ENCODE results near the gene RPL4. TPM values are rescaled to one million over a fixed set of nuclear protein-coding genes. Genes with fewer than 3 reads are reported as not detected.
A peak's percentile ranks its signal among the peaks of the same experiment; 100 is the strongest.

Gene RPL4
- total RNA-seq, 1 experiment from 2014 or later = 2,773 TPM

- DNase-seq = no peak
- Histone ChIP-seq H3K36me3 (ENCODE audit: low read depth, low read length) (peaks cover 8% of the 10 kb centered on the region), H3K9me3 (ENCODE audit: low read length) (no peaks in the 10 kb centered on the region), H3K4me3 (ENCODE audit: low read length) (no peak overlapping the region), H3K27ac (ENCODE audit: low read length) (no peak overlapping the region), H3K4me1 (ENCODE audit: insufficient read depth, low read length) (no peaks in the 10 kb centered on the region), H3K27me3 (ENCODE audit: low read length) (no peaks in the 10 kb centered on the region), H3K79me2 (ENCODE audit: low read length) (no peaks in the 10 kb centered on the region), H2AFZ (ENCODE audit: low read length) (no peak overlapping the region), H3K9ac (ENCODE audit: low read length) (no peak overlapping the region), H3K4me2 (ENCODE audit: low read length) (no peak overlapping the region), H3K9me2 (replicated peaks; ENCODE audit: low read length) (no peaks in the 10 kb centered on the region), H4K20me1 (ENCODE audit: low read length) (no peaks in the 10 kb centered on the region), H3F3A (ENCODE audit: low read length, unreplicated experiment) (no peaks in the 10 kb centered on the region)
- POLR2A ChIA-PET (ENCODE audit: unreplicated experiment) = no interaction called here
- no peak for ATAC-seq
- CTCF ChIA-PET = no interaction called here
- intact Hi-C loops (cut with micrococcal nuclease) = no loop called here
- no peak for TF ChIP-seq EZH2 (IDR thresholded peaks at IDR 0.05; ENCODE audit: low read length, unreplicated experiment)
- no peak for TF ChIP-seq CTCF (conservative IDR thresholded peaks at IDR 0.05; ENCODE audit: low read depth, low read length)
- no peak for TF ChIP-seq EZH2phosphoT487 (IDR thresholded peaks at IDR 0.05; ENCODE audit: borderline replicate concordance, low read length)
- no TSS peak for BruUV-seq (replicated peaks)
Observed at GRCh38 chr15:66523926-66524325, 19.3 kb upstream of the RPL4 start.

GRCh38 chr15:66515901-66516322 lies 11.3 kb upstream of the RPL4 start:
- no peaks in the 10 kb centered on the region for H3K9me2 ChIP-seq (replicated peaks; ENCODE audit: low read length)
- TF ChIP-seq EZH2 (IDR thresholded peaks at IDR 0.05; ENCODE audit: low read length, unreplicated experiment) (no peak), CTCF (conservative IDR thresholded peaks at IDR 0.05; ENCODE audit: low read depth, low read length) (no peak)
- DNase-seq (peak; percentile 74), ATAC-seq (peak; percentile 90)
- no peaks in the 10 kb centered on the region for H3K27me3 ChIP-seq (ENCODE audit: low read length)
- no peak overlapping the region for H2AFZ ChIP-seq (ENCODE audit: low read length)
- H3K4me2 ChIP-seq (ENCODE audit: low read length) = peak overlapping the region; percentile 25; the same call in 1 of the 2 replicates
- no TSS peak for BruUV-seq (replicated peaks)
- intact Hi-C loops (cut with micrococcal nuclease) = no loop called here
- no peaks in the 10 kb centered on the region for H4K20me1 ChIP-seq (ENCODE audit: low read length)
- peaks cover 19% of the 10 kb centered on the region for H3K36me3 ChIP-seq (ENCODE audit: low read depth, low read length)
- ChIA-PET POLR2A (ENCODE audit: unreplicated experiment) (interaction anchor here (0.6 to 0.7 kb wide), 2 partner anchors 10 to 57 kb away, joined by 3 to 4 read pairs; no protein-coding TSS in a partner anchor), CTCF (no interaction called here)
- no peak overlapping the region for H3K9ac ChIP-seq (ENCODE audit: low read length)
- peaks cover 18% of the 10 kb centered on the region for H3K4me1 ChIP-seq (ENCODE audit: insufficient read depth, low read length)
- H3F3A ChIP-seq (ENCODE audit: low read length, unreplicated experiment) = no peaks in the 10 kb centered on the region
- no peaks in the 10 kb centered on the region for H3K79me2 ChIP-seq (ENCODE audit: low read length)
- H3K9me3 ChIP-seq (ENCODE audit: low read length) = no peaks in the 10 kb centered on the region
- no peak overlapping the region for H3K27ac ChIP-seq (ENCODE audit: low read length)
- no peak overlapping the region for H3K4me3 ChIP-seq (ENCODE audit: low read length)

- DNase-seq = no peak
Observed at GRCh38 chr15:66514586-66514985, 9.9 kb upstream of the RPL4 start.

More at GRCh38 chr15:66514586-66514985, 9.9 kb upstream of the RPL4 start:
- H3K4me3 ChIP-seq (ENCODE audit: low read length) = no peak overlapping the region
- H3K9ac ChIP-seq (ENCODE audit: low read length) = no peak overlapping the region
- H3F3A ChIP-seq (ENCODE audit: low read length, unreplicated experiment) = no peaks in the 10 kb centered on the region
- peaks cover 18% of the 10 kb centered on the region for H3K4me1 ChIP-seq (ENCODE audit: insufficient read depth, low read length)
- H3K27ac ChIP-seq (ENCODE audit: low read length) = no peak overlapping the region
- ATAC-seq = no peak
- intact Hi-C loops (cut with micrococcal nuclease) = no loop called here
- no peaks in the 10 kb centered on the region for H3K9me2 ChIP-seq (replicated peaks; ENCODE audit: low read length)
- H4K20me1 ChIP-seq (ENCODE audit: low read length) = no peaks in the 10 kb centered on the region
- ChIA-PET CTCF (no interaction called here), POLR2A (ENCODE audit: unreplicated experiment) (no interaction called here)
- H3K79me2 ChIP-seq (ENCODE audit: low read length) = no peaks in the 10 kb centered on the region
- no peak overlapping the region for H2AFZ ChIP-seq (ENCODE audit: low read length)
- H3K36me3 ChIP-seq (ENCODE audit: low read depth, low read length) = peaks cover 11% of the 10 kb centered on the region
- no TSS peak for BruUV-seq (replicated peaks)
- no peaks in the 10 kb centered on the region for H3K9me3 ChIP-seq (ENCODE audit: low read length)
- TF ChIP-seq CTCF (conservative IDR thresholded peaks at IDR 0.05; ENCODE audit: low read depth, low read length) = no peak
- no peak overlapping the region for H3K4me2 ChIP-seq (ENCODE audit: low read length)
- H3K27me3 ChIP-seq (ENCODE audit: low read length) = no peaks in the 10 kb centered on the region
